IPS-20b (cell line): Measurements from ENCODE around the gene TMPRSS11F.

Experiments used
- H3K27ac ChIP-seq: one replicate; pipeline ENCODE4 v1.5.1; 2013; ENCODE audit warnings: low read length
- H3K27me3 ChIP-seq: 2 replicates; pipeline ENCODE4 v1.6.1; 2013; ENCODE audit warnings: mild to moderate bottlenecking, low read length, inconsistent platforms; ENCODE audit not compliant: insufficient read depth
- H3K36me3 ChIP-seq: 2 replicates; pipeline ENCODE4 v1.6.1; 2013; ENCODE audit warnings: low read depth, mild to moderate bottlenecking, inconsistent platforms, low read length, moderate library complexity; ENCODE audit not compliant: insufficient read depth
- H3K4me1 ChIP-seq: 2 replicates; pipeline ENCODE4 v1.6.1; 2013; ENCODE audit warnings: mild to moderate bottlenecking, control low read depth, inconsistent platforms, low read length, moderate library complexity; ENCODE audit not compliant: insufficient read depth
- H3K4me3 ChIP-seq: 2 replicates; pipeline ENCODE4 v1.5.1; 2013; ENCODE audit warnings: mild to moderate bottlenecking, low read length, inconsistent platforms
- H3K9ac ChIP-seq: 2 replicates; pipeline ENCODE4 v1.6.1; 2013; ENCODE audit warnings: low read depth, mild to moderate bottlenecking, inconsistent platforms, low read length, moderate library complexity
- H3K9me3 ChIP-seq: 2 replicates; pipeline ENCODE4 v1.6.1; 2013; ENCODE audit warnings: mild to moderate bottlenecking, low read depth, low read length, inconsistent platforms; ENCODE audit not compliant: insufficient read depth

Gene TMPRSS11F

GRCh38 chr4:68147079-68147478 is 17.4 kb upstream of the TMPRSS11F start:
- H3K9ac ChIP-seq, result no peak overlapping the region
- no peaks in the 10 kb centered on the region for H3K36me3 ChIP-seq
- no peak overlapping the region for H3K27ac ChIP-seq
- H3K9me3 ChIP-seq, result peaks cover 7% of the 10 kb centered on the region
- H3K4me1 ChIP-seq, result no peaks in the 10 kb centered on the region
- H3K4me3 ChIP-seq, result no peak overlapping the region
- no peaks in the 10 kb centered on the region for H3K27me3 ChIP-seq

- Histone ChIP-seq H3K36me3 (no peaks in the 10 kb centered on the region), H3K9ac (no peak overlapping the region), H3K4me1 (no peaks in the 10 kb centered on the region), H3K4me3 (no peak overlapping the region), H3K9me3 (peaks cover 7% of the 10 kb centered on the region), H3K27me3 (no peaks in the 10 kb centered on the region), H3K27ac (no peak overlapping the region)
These were observed 15.6 kb upstream of the TMPRSS11F start for GRCh38 chr4:68145261-68145660.

DNA sequence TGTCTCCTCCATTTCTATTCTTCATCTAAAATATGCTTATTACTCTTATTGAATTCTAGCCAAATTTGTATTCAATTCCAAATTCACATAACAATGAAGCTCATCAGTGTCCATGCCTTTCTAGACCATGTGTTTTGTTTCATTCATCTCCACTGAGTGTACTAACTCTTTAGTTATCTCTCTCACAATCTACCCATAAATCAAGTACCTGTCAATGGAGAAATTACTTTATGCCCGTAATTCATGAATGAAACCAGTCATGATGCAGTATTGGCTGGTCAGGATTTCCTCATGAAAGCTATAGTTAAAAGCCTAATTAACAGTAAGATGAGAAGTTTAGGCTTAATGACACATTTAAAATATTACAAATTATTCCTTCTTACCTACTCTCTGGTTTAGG is 12.2 kb upstream of the TMPRSS11F start:
- H3K4me1 ChIP-seq, result no peaks in the 10 kb centered on the region
- H3K9ac ChIP-seq, result no peak overlapping the region
- H3K9me3 ChIP-seq, result peaks cover 3% of the 10 kb centered on the region; the same call in 1 of the 2 replicates
- no peak overlapping the region for H3K4me3 ChIP-seq
- no peaks in the 10 kb centered on the region for H3K27me3 ChIP-seq
- H3K27ac ChIP-seq, result no peak overlapping the region
- H3K36me3 ChIP-seq, result no peaks in the 10 kb centered on the region

DNA sequence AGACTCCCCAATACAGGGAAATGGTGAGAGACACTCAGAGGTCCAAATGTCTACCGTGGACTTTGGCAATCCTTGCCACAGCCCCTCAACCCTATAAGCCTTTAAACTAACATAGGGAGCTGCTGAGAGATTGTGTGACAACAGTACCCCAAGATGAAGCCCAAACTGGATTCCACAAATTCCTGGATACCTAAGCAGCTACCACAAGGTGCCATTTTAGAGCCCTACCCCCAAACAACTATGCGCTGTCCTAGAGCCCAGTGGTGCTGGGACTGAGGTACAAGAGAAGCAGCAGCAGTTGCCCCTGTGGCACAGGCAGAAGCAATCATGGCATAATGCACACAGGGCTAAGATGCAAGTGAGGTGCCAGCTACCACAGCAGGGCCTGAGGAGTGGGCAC is 2.7 kb upstream of the TMPRSS11F start:
- Histone ChIP-seq H3K27ac (no peak overlapping the region), H3K4me1 (no peaks in the 10 kb centered on the region), H3K9ac (no peak overlapping the region), H3K4me3 (no peak overlapping the region), H3K27me3 (no peaks in the 10 kb centered on the region), H3K36me3 (no peaks in the 10 kb centered on the region), H3K9me3 (no peaks in the 10 kb centered on the region)

- Histone ChIP-seq H3K9ac (no peak overlapping the region), H3K9me3 (no peaks in the 10 kb centered on the region), H3K27ac (peak overlapping the region; percentile 37), H3K4me3 (no peak overlapping the region), H3K27me3 (no peaks in the 10 kb centered on the region), H3K36me3 (no peaks in the 10 kb centered on the region), H3K4me1 (peaks cover 16% of the 10 kb centered on the region)
These were observed 5.4 kb downstream of the TMPRSS11F start for GRCh38 chr4:68124262-68124661.

DNA sequence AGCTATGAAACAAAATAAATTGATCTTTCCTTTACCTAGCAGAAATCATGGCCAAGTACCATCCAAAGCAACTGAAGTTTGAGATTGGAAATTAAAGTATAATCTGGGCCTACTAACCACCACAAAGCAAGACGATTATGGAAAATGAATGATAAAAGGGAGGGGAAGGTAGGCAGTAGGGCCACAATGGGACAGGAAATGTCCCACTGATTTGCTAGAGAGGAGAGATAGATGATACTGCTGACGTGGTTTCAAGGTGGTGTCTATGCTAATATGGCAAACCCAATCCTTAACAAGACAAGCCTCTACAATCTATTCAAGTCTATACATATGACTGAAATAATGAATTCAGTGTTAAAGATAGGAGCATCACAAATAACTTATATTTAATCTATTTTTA is 6.1 kb downstream of the TMPRSS11F start:
- no peak overlapping the region for H3K27ac ChIP-seq
- H3K4me3 ChIP-seq, result no peak overlapping the region
- peaks cover 16% of the 10 kb centered on the region for H3K4me1 ChIP-seq
- H3K36me3 ChIP-seq, result no peaks in the 10 kb centered on the region
- no peaks in the 10 kb centered on the region for H3K9me3 ChIP-seq
- no peaks in the 10 kb centered on the region for H3K27me3 ChIP-seq
- H3K9ac ChIP-seq, result no peak overlapping the region

- H3K9ac ChIP-seq, result no peak overlapping the region
- H3K36me3 ChIP-seq, result no peaks in the 10 kb centered on the region
- H3K27me3 ChIP-seq, result no peaks in the 10 kb centered on the region
- H3K4me3 ChIP-seq, result no peak overlapping the region
- H3K4me1 ChIP-seq, result peaks cover 16% of the 10 kb centered on the region
- H3K9me3 ChIP-seq, result peaks cover 13% of the 10 kb centered on the region; the same call in 1 of the 2 replicates
- no peak overlapping the region for H3K27ac ChIP-seq
These were observed 9.7 kb downstream of the TMPRSS11F start for GRCh38 chr4:68119921-68120320.

- H3K27ac ChIP-seq, result no peak overlapping the region
- H3K36me3 ChIP-seq, result no peaks in the 10 kb centered on the region
- H3K4me3 ChIP-seq, result no peak overlapping the region
These were observed 19.2 kb downstream of the TMPRSS11F start for GRCh38 chr4:68110441-68110840.

GRCh38 chr4:68109868-68110267 is 19.8 kb downstream of the TMPRSS11F start:
- H3K4me3 ChIP-seq, result no peak overlapping the region
- no peaks in the 10 kb centered on the region for H3K9me3 ChIP-seq
- H3K4me1 ChIP-seq, result no peaks in the 10 kb centered on the region
- H3K36me3 ChIP-seq, result no peaks in the 10 kb centered on the region
- H3K27me3 ChIP-seq, result no peaks in the 10 kb centered on the region
- H3K27ac ChIP-seq, result no peak overlapping the region
- H3K9ac ChIP-seq, result no peak overlapping the region

More at GRCh38 chr4:68110441-68110840, 19.2 kb downstream of the TMPRSS11F start:
- Histone ChIP-seq H3K9ac (no peak overlapping the region), H3K27me3 (no peaks in the 10 kb centered on the region), H3K4me1 (no peaks in the 10 kb centered on the region), H3K9me3 (peaks cover 3% of the 10 kb centered on the region; the same call in 1 of the 2 replicates)

- Histone ChIP-seq H3K36me3 (no peaks in the 10 kb centered on the region), H3K9ac (no peak overlapping the region), H3K9me3 (no peaks in the 10 kb centered on the region), H3K27me3 (no peaks in the 10 kb centered on the region), H3K27ac (no peak overlapping the region), H3K4me1 (peaks cover 10% of the 10 kb centered on the region; the same call in 1 of the 2 replicates), H3K4me3 (no peak overlapping the region)
These were observed 46.9 kb downstream of the TMPRSS11F start for GRCh38 chr4:68082758-68083157.

GRCh38 chr4:68079928-68080327 is 49.7 kb downstream of the TMPRSS11F start:
- Histone ChIP-seq H3K4me3 (no peak overlapping the region), H3K27ac (no peak overlapping the region), H3K9me3 (no peaks in the 10 kb centered on the region), H3K27me3 (no peaks in the 10 kb centered on the region), H3K9ac (no peak overlapping the region), H3K36me3 (no peaks in the 10 kb centered on the region), H3K4me1 (peaks cover 10% of the 10 kb centered on the region; the same call in 1 of the 2 replicates)

DNA sequence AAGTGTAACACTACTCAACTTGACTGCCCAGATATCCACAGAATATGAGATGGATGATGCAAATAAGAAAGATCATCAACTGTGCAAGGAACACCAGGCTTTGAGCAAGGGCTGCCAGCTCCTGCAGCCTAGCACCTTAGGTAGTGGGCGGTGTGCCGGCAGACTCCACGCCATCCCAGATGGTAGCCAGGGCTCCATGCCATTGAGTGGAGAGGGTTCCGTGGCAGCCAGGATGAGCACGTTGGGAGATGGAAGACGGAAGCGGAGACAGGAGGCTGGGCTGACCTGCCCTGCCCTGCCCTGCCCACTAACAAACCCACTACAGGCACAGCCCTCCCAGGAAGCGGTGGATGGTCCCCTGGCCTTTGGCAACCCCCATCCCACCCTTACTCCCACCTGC is 51.9 kb downstream of the TMPRSS11F start:
- Histone ChIP-seq H3K36me3 (no peaks in the 10 kb centered on the region), H3K4me3 (no peak overlapping the region), H3K9me3 (no peaks in the 10 kb centered on the region), H3K27ac (no peak overlapping the region), H3K27me3 (no peaks in the 10 kb centered on the region), H3K4me1 (peaks cover 17% of the 10 kb centered on the region; the same call in 1 of the 2 replicates), H3K9ac (no peak overlapping the region)
